RCC 7860 (cell line): ENCODE results near the gene ZNF260.
A peak's percentile ranks its signal among the peaks of the same experiment; 100 is the strongest.
"Not testable (repeated sequence)": the region's sequence is repeated elsewhere in the genome, so short reads cannot be mapped to it uniquely, and the experiment has no call there.

Source experiments
- DNase-seq: peaks from one replicate; pipeline ENCODE4 v3.0.0-alpha.2; 2015; ENCODE audit warnings: low spot score
- FAIRE-seq: peaks from 2 replicates; lab custom pipeline; 2012; peaks lifted over from hg19 to GRCh38; lab: Jason Lieb, UNC

Gene ZNF260

GRCh38 chr19:36528194-36528920, at the start of gene ZNF260:
ZNF260 (minus strand) TSS chr19:36528271; CDS start chr19:36515238, 13,033 bp downstream.
- FAIRE-seq (peak; percentile 74), DNase-seq (peak; percentile 84)

GRCh38 chr19:36577271-36577996, 49.4 kb upstream of the ZNF260 start:
- DNase-seq (peak; percentile 56), FAIRE-seq (no peak)

GRCh38 chr19:36574741-36575140, 46.7 kb upstream of the ZNF260 start:
- FAIRE-seq (no peak), DNase-seq (no peak)

- DNase-seq (no peak), FAIRE-seq (no peak)
Measured at GRCh38 chr19:36573895-36574720, 46.0 kb upstream of the ZNF260 start.

GRCh38 chr19:36573020-36573894, 45.2 kb upstream of the ZNF260 start, which contains the start of gene ZNF529:
ZNF529 (minus strand) TSS chr19:36573292; CDS start chr19:36572346, 946 bp downstream.
- no peak for FAIRE-seq
- DNase-seq: peak; percentile 76

- no peak for FAIRE-seq
Measured at GRCh38 chr19:36572593-36573019, 44.5 kb upstream of the ZNF260 start.

GRCh38 chr19:36564391-36564790, 36.3 kb upstream of the ZNF260 start:
- FAIRE-seq: no peak

More at GRCh38 chr19:36572593-36573019, 44.5 kb upstream of the ZNF260 start:
- DNase-seq: no peak

GRCh38 chr19:36547001-36547732, 19.1 kb upstream of the ZNF260 start:
- FAIRE-seq (no peak), DNase-seq (peak; percentile 20)

More at GRCh38 chr19:36564391-36564790, 36.3 kb upstream of the ZNF260 start:
- no peak for DNase-seq

- FAIRE-seq (no peak), DNase-seq (no peak)
Measured at GRCh38 chr19:36528921-36529518, 949 bp upstream of the ZNF260 start.

- FAIRE-seq (no peak), DNase-seq (no peak)
Measured at GRCh38 chr19:36527873-36528193, 238 bp downstream of the ZNF260 start.

GRCh38 chr19:36527341-36527740, 730 bp downstream of the ZNF260 start:
- DNase-seq: no peak
- no peak for FAIRE-seq

GRCh38 chr19:36526581-36526980, 1.5 kb downstream of the ZNF260 start:
- FAIRE-seq (no peak), DNase-seq (no peak)

- FAIRE-seq (no peak), DNase-seq (no peak)
Measured at GRCh38 chr19:36524617-36525016, 3.5 kb downstream of the ZNF260 start.

- FAIRE-seq (no peak), DNase-seq (no peak)
Measured at GRCh38 chr19:36514012-36514612, 14.0 kb downstream of the ZNF260 start.

- no peak for DNase-seq
- FAIRE-seq: no peak
Measured at GRCh38 chr19:36508325-36508724, 19.7 kb downstream of the ZNF260 start.

- FAIRE-seq (no peak), DNase-seq (no peak)
Measured at GRCh38 chr19:36501973-36502372, 26.1 kb downstream of the ZNF260 start.

- no peak for DNase-seq
- no peak for FAIRE-seq
Measured at GRCh38 chr19:36497001-36497400, 31.1 kb downstream of the ZNF260 start.

- not testable (repeated sequence) for FAIRE-seq
- DNase-seq: peak; percentile 6
Measured at GRCh38 chr19:36492689-36493453, 35.2 kb downstream of the ZNF260 start.
